Cardiac fibroblast (primary cell): ENCODE results near the gene ROS1.

Experiments used
- DNase-seq, 2 donors: peaks; one replicate each; pipeline versions ENCODE4 v3.0.0 to v3.0.0-alpha.2; 2010; ENCODE audit warnings: low read depth in 2 of 2
- H3K4me3 ChIP-seq, 2 donors: replicated peaks in 1 of 2; 1 replicate in 1 of 2; 2 replicates in 1 of 2; pipeline ENCODE4 v1.5.1; 2011; ENCODE audit warnings: low read depth in 2 of 2, low read length in 2 of 2, mild to moderate bottlenecking in 2 of 2, moderate library complexity in 1 of 2
- CTCF ChIP-seq: IDR thresholded peaks from one replicate; pipeline ENCODE4 v1.5.1; 2011; ENCODE audit warnings: low read depth, mild to moderate bottlenecking, low read length, inconsistent platforms

ROS1 gene

GRCh38 chr6:117346142-117346930 lies 79.4 kb downstream of the ROS1 start:
- DNase-seq, result peak; percentile 50 to 51
- H3K4me3 ChIP-seq, result no peak overlapping the region
- TF ChIP-seq CTCF, result no peak

- no peak overlapping the region for H3K4me3 ChIP-seq
- no peak for DNase-seq
- TF ChIP-seq CTCF, result no peak
Measured at GRCh38 chr6:117345292-117345610, 80.5 kb downstream of the ROS1 start.

GRCh38 chr6:117344444-117345291 lies 81.1 kb downstream of the ROS1 start:
- no peak for DNase-seq
- H3K4me3 ChIP-seq, result no peak overlapping the region
- TF ChIP-seq CTCF, result no peak

- DNase-seq, result no peak
- no peak for TF ChIP-seq CTCF
- H3K4me3 ChIP-seq, result no peak overlapping the region
Measured at GRCh38 chr6:117338567-117338966, 87.2 kb downstream of the ROS1 start.

GRCh38 chr6:117329926-117330325 lies 95.8 kb downstream of the ROS1 start:
- TF ChIP-seq CTCF, result no peak
- no peak overlapping the region for H3K4me3 ChIP-seq
- no peak for DNase-seq

- TF ChIP-seq CTCF, result no peak
Measured at GRCh38 chr6:117328500-117328899, 97.2 kb downstream of the ROS1 start.

More at GRCh38 chr6:117328500-117328899, 97.2 kb downstream of the ROS1 start:
- no peak for DNase-seq
- H3K4me3 ChIP-seq, result no peak overlapping the region
